H1 (cell line): ENCODE results near the gene EHHADH. TPM values are rescaled to one million over a fixed set of nuclear protein-coding genes. Genes with fewer than 3 reads are reported as not detected.

Source experiments
- CTCF ChIA-PET: fragments of 300-600 bp; sonication (Branson Sonifier 250); formaldehyde crosslinking; loops from one replicate; lab custom pipeline; 2021; ENCODE audit not compliant: partially characterized antibody; lab: Charles Lee
- POLR2A ChIA-PET: fragments of 300-600 bp; sonication (Branson Sonifier 250); formaldehyde crosslinking; loops from one replicate; lab custom pipeline; 2021; ENCODE audit warnings: inconsistent platforms; ENCODE audit not compliant: partially characterized antibody; lab: Charles Lee
- DNase-seq, 2 experiments: peaks; one replicate each; pipeline versions ENCODE4 v3.0.0 to v3.0.0-alpha.2; 2010 to 2022; ENCODE audit warnings: low spot score in 2 of 2, low read depth in 1 of 2, mixed read lengths in 1 of 2
- FAIRE-seq: peaks from 2 replicates; lab custom pipeline; 2011; peaks lifted over from hg19 to GRCh38; lab: Jason Lieb, UNC
- H2AFZ ChIP-seq: 2 replicates; pipeline ENCODE4 v1.8.1; 2012; ENCODE audit warnings: low read length, inconsistent platforms
- H2AK5ac ChIP-seq: 2 replicates; pipeline ENCODE4 v1.6.1; 2013; ENCODE audit warnings: low read depth, low read length
- H2BK120ac ChIP-seq: replicated peaks from 2 replicates; pipeline ENCODE3; 2013; ENCODE audit warnings: low read depth, low read length, inconsistent platforms
- H2BK12ac ChIP-seq: 2 replicates; pipeline ENCODE4 v1.6.1; 2013; ENCODE audit warnings: low read depth, low read length
- H2BK15ac ChIP-seq: 2 replicates; pipeline ENCODE4 v1.6.1; 2013; ENCODE audit warnings: low read length
- H2BK20ac ChIP-seq: 2 replicates; pipeline ENCODE4 v1.6.1; 2013; ENCODE audit warnings: low read length
- H2BK5ac ChIP-seq: 2 replicates; pipeline ENCODE4 v1.6.1; 2013; ENCODE audit warnings: low read depth, low read length
- H3K14ac ChIP-seq: 2 replicates; pipeline ENCODE4 v1.6.1; 2013; ENCODE audit warnings: inconsistent platforms; ENCODE audit not compliant: insufficient read length
- H3K18ac ChIP-seq: 2 replicates; pipeline ENCODE4 v1.6.1; 2013; ENCODE audit warnings: low read length; ENCODE audit errors: extremely low read depth
- H3K23ac ChIP-seq: 2 replicates; pipeline ENCODE4 v1.6.1; 2013; ENCODE audit warnings: inconsistent platforms; ENCODE audit not compliant: insufficient read length
- H3K23me2 ChIP-seq: 2 replicates; pipeline ENCODE4 v1.6.1; 2013; ENCODE audit warnings: low read depth, low read length
- H3K27ac ChIP-seq: 2 replicates; pipeline ENCODE4 v1.6.1; 2011; ENCODE audit warnings: low read depth, low read length, inconsistent platforms
- H3K27me3 ChIP-seq, 4 experiments: replicated peaks in 1 of 4; 1 replicate in 1 of 4; 2 replicates in 3 of 4; pipeline versions ENCODE4 v1.6.1 to v1.8.1; 2011 to 2013; ENCODE audit warnings: low read length in 3 of 4, mild to moderate bottlenecking in 3 of 4, inconsistent platforms in 2 of 4, mixed read lengths in 2 of 4, moderate library complexity in 1 of 4; ENCODE audit not compliant: control insufficient read depth in 3 of 4, insufficient read depth in 3 of 4; ENCODE audit errors: extremely low read depth in 1 of 4
- H3K36me3 ChIP-seq, 4 experiments: 2 replicates each; pipeline versions ENCODE4 v1.6.1 to v1.8.1; 2011 to 2013; ENCODE audit warnings: mild to moderate bottlenecking in 4 of 4, low read length in 3 of 4, moderate library complexity in 2 of 4, control low read depth in 1 of 4, inconsistent platforms in 1 of 4; ENCODE audit not compliant: insufficient read depth in 4 of 4, control insufficient read depth in 2 of 4
- H3K4ac ChIP-seq: replicated peaks from 2 replicates; pipeline ENCODE3; 2013; ENCODE audit warnings: low read length, low read depth, mixed read lengths, inconsistent platforms; ENCODE audit not compliant: insufficient read length
- H3K4me1 ChIP-seq, 4 experiments: replicated peaks in 1 of 4; 1 replicate in 1 of 4; 2 replicates in 3 of 4; pipeline versions ENCODE4 v1.6.1 to v1.8.1; 2011 to 2013; ENCODE audit warnings: low read length in 3 of 4, inconsistent platforms in 2 of 4, mixed read lengths in 1 of 4; ENCODE audit not compliant: insufficient read depth in 4 of 4, control insufficient read depth in 3 of 4
- H3K4me2 ChIP-seq, 2 experiments: 2 replicates each; pipeline versions ENCODE4 v1.6.1 to v1.8.1; 2011 to 2013; ENCODE audit warnings: low read depth in 2 of 2, low read length in 2 of 2, control low read depth in 1 of 2, inconsistent platforms in 1 of 2, mild to moderate bottlenecking in 1 of 2; ENCODE audit not compliant: insufficient read depth in 1 of 2
- H3K4me3 ChIP-seq, 4 experiments: fragments of 200-600, 300-600 bp in 1 of 4; sonication (generic), shearing (Covaris generic), sonication (Bioruptor Twin) in 1 of 4; 2 replicates each; pipeline versions ENCODE4 v1.5.1 to v1.8.1; 2011 to 2016; ENCODE audit warnings: low read length in 4 of 4, low read depth in 3 of 4, control low read depth in 2 of 4, inconsistent platforms in 2 of 4, mild to moderate bottlenecking in 2 of 4, mixed read lengths in 1 of 4, moderate library complexity in 1 of 4; ENCODE audit not compliant: insufficient read depth in 2 of 4; ENCODE audit errors: extremely low read depth in 1 of 4
- H3K56ac ChIP-seq: replicated peaks from 2 replicates; pipeline ENCODE3; 2013; ENCODE audit warnings: low read depth, mild to moderate bottlenecking, mixed read lengths, low read length, inconsistent platforms; ENCODE audit not compliant: insufficient read length
- H3K79me1 ChIP-seq: 2 replicates; pipeline ENCODE4 v1.6.1; 2013; ENCODE audit warnings: low read depth, low read length, control low read depth
- H3K79me2 ChIP-seq, 2 experiments: 2 replicates each; pipeline versions ENCODE4 v1.6.1 to v1.8.1; 2012 to 2013; ENCODE audit warnings: low read length in 2 of 2, mild to moderate bottlenecking in 2 of 2, inconsistent platforms in 1 of 2; ENCODE audit not compliant: insufficient read depth in 2 of 2, control insufficient read depth in 1 of 2
- H3K9ac ChIP-seq, 4 experiments: replicated peaks in 1 of 4; 1 replicate in 1 of 4; 2 replicates in 3 of 4; pipeline versions ENCODE4 v1.6.1 to v1.8.1; 2011 to 2013; ENCODE audit warnings: low read depth in 3 of 4, low read length in 3 of 4, control low read depth in 2 of 4, mild to moderate bottlenecking in 2 of 4, moderate library complexity in 2 of 4, inconsistent platforms in 1 of 4; ENCODE audit errors: extremely low read depth in 1 of 4
- H3K9me3 ChIP-seq, 2 experiments: 2 replicates each; pipeline versions ENCODE4 v1.6.1 to v1.8.1; 2012 to 2013; ENCODE audit warnings: mild to moderate bottlenecking in 2 of 2, moderate library complexity in 2 of 2, control low read depth in 1 of 2, inconsistent platforms in 1 of 2, low read depth in 1 of 2, low read length in 1 of 2, mixed read lengths in 1 of 2; ENCODE audit not compliant: insufficient read depth in 2 of 2
- H4K20me1 ChIP-seq, 2 experiments: replicated peaks in 1 of 2; 2 replicates each; pipeline versions ENCODE3 to v1.8.1; 2011 to 2013; ENCODE audit warnings: inconsistent platforms in 2 of 2, low read length in 2 of 2, mild to moderate bottlenecking in 1 of 2; ENCODE audit not compliant: insufficient read depth in 2 of 2, control insufficient read depth in 1 of 2
- H4K5ac ChIP-seq: 2 replicates; pipeline ENCODE4 v1.6.1; 2013; ENCODE audit warnings: low read length, low read depth, mixed read lengths, inconsistent platforms; ENCODE audit not compliant: insufficient read length
- H4K8ac ChIP-seq: 2 replicates; pipeline ENCODE4 v1.8.0; 2013; ENCODE audit warnings: mild to moderate bottlenecking, moderate library complexity, low read length, inconsistent platforms; ENCODE audit not compliant: insufficient read depth; ENCODE audit errors: extremely low read depth
- H4K91ac ChIP-seq: replicated peaks from 2 replicates; pipeline ENCODE3; 2013; ENCODE audit warnings: low read length, mixed read lengths, inconsistent platforms; ENCODE audit not compliant: insufficient read length
- CEBPB ChIP-seq: IDR thresholded peaks from 2 replicates; pipeline ENCODE4 v1.6.1; 2012; ENCODE audit warnings: low read depth, low read length
- CREB1 ChIP-seq: IDR thresholded peaks from 2 replicates; pipeline ENCODE4 v1.6.1; 2012; ENCODE audit warnings: inconsistent platforms
- CTCF ChIP-seq, 3 experiments: IDR thresholded peaks; 1 replicate in 2 of 3; 2 replicates in 1 of 3; pipeline versions ENCODE4 v1.5.1 to v1.6.1; 2011; ENCODE audit warnings: low read length in 3 of 3, mild to moderate bottlenecking in 3 of 3, inconsistent platforms in 2 of 3, low read depth in 1 of 3, moderate library complexity in 1 of 3; ENCODE audit not compliant: insufficient read depth in 1 of 3; ENCODE audit errors: control extremely low read depth in 1 of 3
- GABPA ChIP-seq: IDR thresholded peaks from 2 replicates; pipeline ENCODE4 v1.6.1; 2011; ENCODE audit warnings: mild to moderate bottlenecking, low read length, moderate library complexity, borderline replicate concordance; ENCODE audit not compliant: insufficient read depth
- JUND ChIP-seq: IDR thresholded peaks from 2 replicates; pipeline ENCODE4 v1.6.1; 2011; ENCODE audit warnings: mild to moderate bottlenecking, improper control_type of control experiment, low read length
- KDM4A ChIP-seq: IDR thresholded peaks from one replicate; pipeline ENCODE4 v1.7.1; 2012; ENCODE audit warnings: low read depth, mild to moderate bottlenecking, moderate library complexity, low read length, inconsistent platforms; ENCODE audit not compliant: severe bottlenecking
- MAX ChIP-seq: IDR thresholded peaks from 2 replicates; pipeline ENCODE4 v1.6.1; 2012; ENCODE audit warnings: inconsistent platforms
- RBBP5 ChIP-seq: IDR thresholded peaks from 2 replicates; pipeline ENCODE4 v1.7.1; 2012; ENCODE audit warnings: low read depth, mild to moderate bottlenecking, inconsistent platforms, low read length, moderate library complexity, borderline replicate concordance
- USF2 ChIP-seq: IDR thresholded peaks from 2 replicates; pipeline ENCODE4 v1.6.1; 2011; ENCODE audit warnings: low read length, improper control_type of control experiment
- ZNF274 ChIP-seq: IDR thresholded peaks from 2 replicates; pipeline ENCODE4 v1.7.0; 2012; ENCODE audit warnings: low read length, borderline replicate concordance; ENCODE audit errors: extremely low read depth
- WGBS, 2 experiments: shearing (Covaris generic) in 1 of 2; methylation state at CpG; one replicate each; pipeline versions ENCODE4 v1.1.6 to v1.1.7; 2013 to 2015; ENCODE audit warnings: low lambda C conversion rate in 2 of 2, mixed read lengths in 2 of 2, inconsistent platforms in 1 of 2, low coverage in 1 of 2, missing lambda C conversion rate in 1 of 2; ENCODE audit not compliant: insufficient replicate concordance in 2 of 2, insufficient coverage in 1 of 2, insufficient read length in 1 of 2; ENCODE audit errors: extremely low coverage in 1 of 2, missing lambda C conversion rate in 1 of 2; 5-methylcytosine and 5-hydroxymethylcytosine counted together
- polyA plus RNA-seq, 7 experiments: library from polyadenylated mRNA; depleted of rRNA in 3 of 7; stranded (reverse) in 5 of 7; unstranded in 2 of 7; fragments of >200 nt in 5 of 7; fragments of 200-250 nt in 2 of 7; gene quantifications; 1 replicate in 5 of 7; 2 replicates in 1 of 7; 4 replicates in 1 of 7; pipeline versions ENCODE4 v1.2.1 to v1.2.3, GENCODE V29; 2011 to 2013; ENCODE audit warnings: missing spikeins in 2 of 7, mixed read lengths in 2 of 7
- total RNA-seq: library from RNA; stranded (reverse); fragmentation: NEBNext Ultra II Directional; extraction: Animal tissue kit (Norgen Biotek cat#: 25700); gene quantifications from 2 replicates; pipeline ENCODE4 v1.2.1, GENCODE V29; 2021

The EHHADH gene
- total and polyA plus RNA-seq, 2 of the 8 experiments (the other 6 are each of a cell fraction or from before 2014, with no cell fraction given) = 1.4 to 3.5 TPM

- ChIA-PET CTCF (interaction anchor here (0.7 to 2.1 kb wide), 3 partner anchors 12 to 74 kb away, joined by 3 to 9 read pairs (median 4); no protein-coding TSS in a partner anchor), POLR2A (no interaction called here)
- TF ChIP-seq KDM4A (no peak), ZNF274 (no peak), MAX (no peak), CTCF (IDR thresholded peaks at IDR 0.05; ENCODE audit: control extremely low read depth in 1 of 3, insufficient read depth in 1 of 3, low read depth in 1 of 3, low read length in 3 of 3) (no peak), CEBPB (no peak), GABPA (no peak), USF2 (no peak), CREB1 (no peak), RBBP5 (no peak), JUND (no peak)
These were observed 108.3 kb downstream of the EHHADH start for GRCh38 chr3:185145511-185145910.

More at GRCh38 chr3:185145511-185145910, 108.3 kb downstream of the EHHADH start:
- no peak overlapping the region for H4K8ac ChIP-seq
- H4K5ac ChIP-seq = no peak overlapping the region
- no peak overlapping the region for H3K18ac ChIP-seq
- no peak overlapping the region for H3K4ac ChIP-seq
- no peak overlapping the region for H3K9ac ChIP-seq
- H2BK120ac ChIP-seq = no peak overlapping the region
- 94% methylated on average over 6 of the region's 6 CpGs; no CpG with 5 or more reads in 1 of the 2 experiments for WGBS, 2 experiments
- H3K27me3 ChIP-seq = peaks cover 0 to 2% (median under 1%) of the 10 kb centered on the region in 4 experiments; a peak in 2 of 7 replicates
- no peak overlapping the region for H3K4me3 ChIP-seq
- peaks cover 0 to 1% of the 10 kb centered on the region in 2 experiments for H4K20me1 ChIP-seq
- no peak overlapping the region for H3K27ac ChIP-seq
- H3K36me3 ChIP-seq = no peaks in the 10 kb centered on the region
- no peak for DNase-seq
- no peaks in the 10 kb centered on the region for H3K4me1 ChIP-seq
- H3K23ac ChIP-seq = no peak overlapping the region
- no peak overlapping the region for H2AK5ac ChIP-seq
- no peak overlapping the region for H3K56ac ChIP-seq
- no peaks in the 10 kb centered on the region; the same call in 1 of the 2 replicates for H3K23me2 ChIP-seq
- no peak overlapping the region for H3K4me2 ChIP-seq
- no peaks in the 10 kb centered on the region for H3K79me1 ChIP-seq
- H2BK5ac ChIP-seq = no peak overlapping the region
- no peak overlapping the region for H3K14ac ChIP-seq
- H3K9me3 ChIP-seq = no peaks in the 10 kb centered on the region
- no peak overlapping the region for H2BK15ac ChIP-seq
- FAIRE-seq = no peak
- H3K79me2 ChIP-seq = no peaks in the 10 kb centered on the region
- H2BK12ac ChIP-seq = no peak overlapping the region
- H2BK20ac ChIP-seq = no peak overlapping the region
- H4K91ac ChIP-seq = no peak overlapping the region
- H2AFZ ChIP-seq = no peak overlapping the region
